NT2/D1 (cell line): ENCODE measurements around the gene KLHL30.

ENCODE experiments used
- SUZ12 ChIP-seq: IDR thresholded peaks from 2 replicates; pipeline ENCODE4 v1.6.1; 2011; ENCODE audit not compliant: insufficient read length, insufficient read depth; ENCODE audit errors: extremely low read depth
- YY1 ChIP-seq: IDR thresholded peaks from 2 replicates; pipeline ENCODE4 v1.6.1; 2011; ENCODE audit not compliant: insufficient read length, insufficient read depth
- ZNF274 ChIP-seq: IDR thresholded peaks from 2 replicates; pipeline ENCODE4 v1.6.1; 2011; ENCODE audit warnings: mild to moderate bottlenecking, low read depth, low read length

- TF ChIP-seq YY1 (no peak), ZNF274 (no peak), SUZ12 (no peak)
Measured at GRCh38 chr2:238165288-238165921, 26.9 kb downstream of the KLHL30 start.
